SH-SY5Y (cell line): Measurements from ENCODE around the gene FBXO15.

Source experiments
- GATA2 ChIP-seq: IDR thresholded peaks from 2 replicates; pipeline ENCODE4 v1.6.1; 2011; ENCODE audit warnings: mild to moderate bottlenecking, low read depth, low read length
- GATA3 ChIP-seq: IDR thresholded peaks from 2 replicates; pipeline ENCODE4 v1.6.1; 2011; ENCODE audit warnings: low read depth, mild to moderate bottlenecking, low read length, moderate library complexity

DNA sequence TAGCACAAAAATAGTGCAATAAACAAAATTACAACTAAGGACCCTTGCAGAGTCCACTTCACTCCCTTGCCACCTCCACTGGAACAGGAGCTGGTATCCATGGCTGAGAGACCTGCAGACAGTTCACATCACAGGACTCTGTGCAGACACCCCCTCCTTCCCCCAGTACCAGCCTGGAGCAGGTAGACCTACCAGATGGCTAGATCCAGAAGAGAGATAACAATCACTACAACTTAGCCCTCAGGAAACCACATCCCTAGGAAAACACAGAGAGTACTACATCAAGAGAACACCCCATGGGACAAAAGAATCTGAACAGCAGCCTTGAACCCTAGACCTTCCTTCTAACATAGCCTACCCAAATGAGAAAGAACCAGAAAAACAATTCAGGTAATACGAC lies 49.8 kb downstream of the FBXO15 start:
- no peak for TF ChIP-seq GATA3
- TF ChIP-seq GATA2, result no peak
